ENCODE measurements around the gene CANT1.
"Not testable (repeated sequence)": the region's sequence is repeated elsewhere in the genome, so short reads cannot be mapped to it uniquely, and the experiment has no call there.

The CANT1 gene

DNA sequence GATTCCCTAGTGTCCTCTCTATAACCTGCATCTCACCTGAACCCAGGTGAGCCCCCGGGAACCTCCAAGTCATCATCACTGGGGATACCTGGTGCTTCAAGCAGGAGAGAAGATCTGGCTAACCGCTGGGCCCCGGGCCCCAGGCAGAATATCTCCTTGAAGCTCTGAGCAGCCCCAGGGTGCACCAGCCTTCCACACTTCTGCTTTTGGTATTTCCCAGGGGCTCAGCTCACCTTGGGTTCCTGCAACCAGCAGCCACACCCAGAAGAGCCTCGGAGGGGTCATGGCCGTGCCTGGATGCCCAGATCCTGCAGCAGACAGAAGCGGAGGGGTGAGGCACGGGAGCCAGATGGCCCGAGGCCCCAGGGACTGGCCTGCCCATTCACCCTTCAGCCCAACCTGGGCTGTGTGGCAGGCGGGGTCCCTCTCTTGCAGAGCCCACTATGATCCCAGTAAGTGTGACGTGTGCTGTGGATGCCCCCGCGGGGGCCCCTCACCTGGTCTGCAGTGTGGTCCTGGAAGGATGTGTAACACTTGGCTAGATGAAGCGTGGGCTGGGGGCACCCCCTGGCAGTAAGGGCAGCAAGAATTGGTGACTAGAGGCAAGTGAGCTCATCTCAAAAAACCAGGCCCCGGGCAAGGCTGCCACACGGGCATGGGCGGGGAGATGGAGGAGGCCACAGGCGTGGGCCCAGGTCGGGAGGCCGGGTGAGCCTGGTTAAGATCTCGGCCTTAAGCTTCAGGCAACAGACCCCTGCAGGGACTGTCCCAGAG, 32.5 kb downstream of the CANT1 start:
- DNase-seq (ENCODE audit: low spot score), result no peak

DNA sequence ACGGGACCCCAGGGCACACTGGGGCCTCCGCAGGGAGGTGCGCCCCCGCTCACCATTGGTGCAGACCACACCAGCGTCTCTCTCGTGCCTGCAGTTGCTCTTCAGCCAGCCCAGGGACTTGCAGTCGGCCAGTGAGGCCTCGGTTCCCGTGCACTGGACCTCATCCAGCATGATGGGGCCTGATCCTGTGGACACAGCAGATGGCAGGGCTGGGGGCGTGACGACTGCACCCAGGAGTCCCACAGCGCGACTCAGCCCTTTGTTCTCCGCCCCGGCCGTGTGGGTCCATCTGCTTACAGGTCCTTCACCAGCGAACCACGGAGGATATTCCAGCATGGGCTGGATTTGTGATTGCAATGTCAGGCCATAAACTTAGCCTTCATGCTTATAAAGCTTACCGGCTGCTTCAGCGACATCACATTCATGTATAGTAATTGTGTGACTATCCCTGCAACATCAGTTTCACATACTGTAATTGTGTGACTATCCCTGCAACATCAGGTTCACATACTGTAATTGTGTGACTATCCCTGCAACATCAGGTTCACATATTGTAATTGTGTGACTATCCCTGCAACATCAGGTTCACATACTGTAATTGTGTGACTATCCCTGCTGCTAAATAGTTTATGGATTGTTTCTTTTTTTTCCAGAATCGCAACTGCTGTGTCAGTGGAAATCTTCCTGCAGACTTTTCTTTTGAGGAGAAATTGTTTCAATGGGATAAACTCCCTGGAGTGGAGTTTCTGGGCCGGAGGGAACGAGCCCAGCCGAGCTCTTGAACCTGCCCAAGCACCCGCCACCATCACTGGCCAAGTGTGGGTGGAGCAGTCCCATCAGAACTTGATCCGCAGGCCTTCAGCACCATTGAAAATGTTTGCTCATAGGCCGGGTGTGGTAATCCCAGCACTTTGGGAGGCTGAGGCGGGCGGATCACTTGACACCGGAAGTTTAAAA, 34.7 kb downstream of the CANT1 start:
- peak; percentile 42 for DNase-seq (ENCODE audit: low spot score)

DNA sequence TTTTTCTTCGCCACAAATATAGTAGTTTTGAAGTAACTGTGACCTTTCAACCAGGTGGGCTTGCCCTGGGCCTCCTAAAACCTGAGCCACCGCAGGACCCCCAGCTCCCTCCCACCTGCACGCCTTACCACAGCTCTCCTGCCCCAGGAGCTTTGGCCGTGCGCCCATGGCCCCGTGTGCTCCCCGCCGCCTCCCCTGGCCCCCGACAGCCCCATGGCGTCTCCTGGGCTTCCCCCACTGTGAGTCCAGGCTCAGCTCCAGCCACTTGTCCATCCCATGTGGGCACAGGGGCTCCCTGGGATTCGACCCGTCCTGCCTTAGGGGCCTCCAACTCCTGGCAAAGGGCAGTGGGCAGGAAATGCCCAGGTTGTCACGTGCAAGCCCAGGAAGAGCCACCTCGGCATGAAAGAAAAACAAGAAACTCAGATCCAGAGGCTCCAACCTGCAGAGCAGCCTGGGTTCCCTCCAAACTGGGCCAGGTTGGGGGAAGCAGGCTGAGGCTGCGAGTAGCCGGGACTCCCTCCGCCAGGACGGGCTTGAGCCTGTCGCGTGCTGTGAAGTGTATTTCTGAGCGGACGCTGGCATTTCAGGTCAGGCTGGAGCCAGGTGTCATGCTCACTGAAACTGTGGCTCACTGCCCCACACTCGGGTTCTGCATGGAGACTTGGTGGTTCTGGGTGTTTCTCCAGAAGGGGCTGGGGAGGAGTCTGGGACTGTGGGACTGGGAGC, 35.6 kb downstream of the CANT1 start:
- DNase-seq (ENCODE audit: low spot score), result no peak

DNA sequence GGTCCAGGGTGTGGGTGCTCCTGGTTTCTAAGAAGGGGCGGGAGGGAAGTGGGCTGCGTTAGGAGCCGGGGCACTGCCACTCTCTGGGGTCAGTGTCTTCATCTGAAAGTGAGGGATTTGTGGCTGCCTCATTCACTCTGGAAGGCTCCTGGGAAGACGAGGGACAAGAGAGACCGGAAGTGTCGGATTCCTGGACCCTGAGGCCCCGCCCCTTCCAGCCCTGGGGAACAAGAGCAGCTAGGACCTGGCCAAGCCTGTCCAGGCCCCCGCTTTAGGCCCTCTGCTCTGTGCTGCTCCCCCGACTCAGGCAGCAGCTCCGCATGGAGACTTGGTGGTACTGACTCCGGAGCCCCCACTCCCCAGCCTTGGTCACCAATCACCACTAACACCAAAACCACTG, 36.4 kb downstream of the CANT1 start:
- no peak for DNase-seq (ENCODE audit: low spot score)

DNA sequence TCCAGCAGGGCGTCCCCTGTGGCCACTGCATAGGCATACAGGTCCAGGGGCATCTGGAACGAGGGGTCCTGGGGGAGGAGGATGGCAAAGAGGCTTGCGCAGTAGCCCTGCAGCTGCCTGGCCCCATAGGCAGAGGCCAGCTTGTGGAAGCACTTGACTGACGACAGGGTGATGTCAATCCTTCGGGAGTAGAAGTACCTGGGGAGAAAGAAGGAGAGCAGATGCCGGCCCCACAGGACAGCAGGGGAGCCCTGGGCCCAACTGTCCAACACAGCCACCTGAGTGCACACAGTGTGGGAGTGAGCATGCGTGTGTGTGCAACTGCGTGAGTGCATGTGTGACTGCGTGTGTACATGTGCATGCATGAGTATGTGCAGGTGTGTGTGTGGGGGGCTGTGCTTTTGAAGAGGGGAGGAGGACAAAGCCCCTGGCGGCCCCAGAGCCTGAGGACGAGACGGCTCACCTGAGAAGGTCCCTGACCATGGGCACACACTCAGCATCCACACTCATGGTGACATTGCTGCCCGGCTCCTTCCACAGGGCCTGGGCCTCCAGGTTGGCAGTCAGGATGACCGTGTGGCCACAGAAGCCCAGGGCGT, 37.0 kb downstream of the CANT1 start:
- DNase-seq (ENCODE audit: low spot score), result no peak

DNA sequence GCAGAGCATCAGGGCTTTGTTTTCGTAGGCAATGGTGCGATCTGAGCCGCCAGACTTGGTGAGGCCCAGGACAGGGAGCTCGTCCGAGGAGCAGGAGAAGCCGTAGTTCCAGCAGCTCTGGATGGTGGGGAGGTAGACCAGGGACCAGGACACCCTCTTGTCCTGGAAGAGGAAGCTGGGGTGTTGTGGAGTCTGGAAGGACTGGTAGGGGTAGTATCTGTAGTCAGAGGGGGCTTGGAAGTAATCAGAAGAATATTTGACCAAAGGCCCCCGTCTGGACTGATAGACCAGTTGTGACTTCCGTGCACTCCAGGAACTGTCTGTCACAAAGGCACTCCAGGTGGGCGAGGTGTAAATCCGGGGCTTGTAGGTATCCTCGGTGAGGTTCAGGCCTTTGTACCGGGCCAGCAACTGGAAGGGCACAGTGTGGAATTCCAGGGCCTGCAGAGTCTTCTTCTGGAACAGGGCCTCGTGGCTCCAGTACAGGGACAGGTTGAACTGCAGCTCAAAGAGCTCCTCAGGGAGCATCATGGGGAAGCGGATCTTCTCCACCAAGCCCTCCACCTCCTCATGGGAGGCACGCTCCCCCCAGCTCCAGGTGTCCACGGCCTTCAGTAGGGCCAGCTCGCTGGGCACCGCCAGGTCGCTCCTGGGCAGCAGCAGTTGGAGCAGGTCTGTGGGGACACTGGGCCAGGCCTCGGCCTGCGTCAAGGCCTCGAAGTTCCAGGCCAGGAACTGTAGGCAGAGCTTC, 37.6 kb downstream of the CANT1 start:
- DNase-seq (ENCODE audit: low spot score), result no peak

DNA sequence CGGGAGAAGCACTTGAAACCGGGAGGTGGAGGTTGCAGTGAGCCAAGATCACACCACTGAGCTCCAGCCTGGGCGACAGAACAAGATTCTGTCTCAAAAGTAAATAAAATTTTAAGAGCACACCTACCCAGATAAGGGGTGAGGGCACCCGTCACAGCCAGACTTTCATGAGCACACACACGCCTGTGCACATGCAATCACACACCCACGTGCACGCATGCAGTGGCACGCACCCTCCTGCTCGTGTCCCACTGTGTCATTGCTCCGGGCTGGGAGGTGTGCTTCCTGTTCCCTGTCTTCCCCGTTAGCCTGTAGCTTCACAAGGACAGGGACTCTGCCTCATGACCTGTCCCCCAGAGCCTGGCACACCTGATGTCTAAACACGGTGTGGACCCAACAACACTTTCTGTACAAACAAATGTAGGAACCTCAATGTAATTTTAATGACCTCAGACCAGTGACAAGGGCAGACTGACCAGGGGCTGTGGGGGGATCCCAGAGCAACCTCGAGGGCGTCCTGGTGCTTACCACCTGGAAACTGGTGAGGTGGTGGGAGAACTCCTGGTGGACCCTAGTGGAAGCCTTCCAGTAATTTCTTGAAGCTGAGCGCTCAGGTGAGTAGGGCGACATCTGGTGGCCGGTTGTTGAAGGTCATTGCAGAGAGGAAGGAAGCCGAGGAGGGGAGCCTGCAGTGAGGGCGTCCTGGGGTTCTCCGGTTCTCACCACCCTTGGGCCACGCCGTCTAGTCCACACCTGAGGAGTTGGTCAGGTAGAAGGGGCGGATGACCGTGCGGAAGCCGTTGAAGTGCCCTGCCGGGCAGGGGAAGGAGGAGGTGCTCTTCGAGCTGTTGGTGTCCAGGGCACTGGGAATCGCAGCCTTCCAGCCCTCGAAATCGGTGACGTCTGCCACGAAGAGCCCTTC, 38.5 kb downstream of the CANT1 start:
- DNase-seq (ENCODE audit: low spot score), result peak; percentile 78

DNA sequence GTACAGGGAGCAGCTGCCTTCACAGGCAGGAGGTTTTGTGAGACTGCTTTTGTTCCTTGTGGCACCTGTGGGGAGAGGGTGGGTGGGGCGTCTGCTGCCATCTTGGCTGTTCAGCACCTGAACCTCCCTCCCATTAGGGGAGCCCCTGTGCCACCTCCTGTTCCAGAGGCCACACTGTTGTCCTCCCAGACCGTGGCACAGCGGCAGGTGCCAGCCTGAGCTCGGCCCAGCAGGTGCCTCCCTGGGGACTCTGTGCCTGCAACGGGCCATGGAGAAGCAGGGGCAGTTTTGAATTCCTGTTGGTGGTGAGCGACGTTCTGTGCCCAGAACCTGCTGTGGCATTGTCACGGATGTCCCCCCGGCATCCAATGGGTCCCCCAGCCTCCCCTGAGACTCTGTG, 39.7 kb downstream of the CANT1 start:
- DNase-seq (ENCODE audit: low spot score), result no peak

DNA sequence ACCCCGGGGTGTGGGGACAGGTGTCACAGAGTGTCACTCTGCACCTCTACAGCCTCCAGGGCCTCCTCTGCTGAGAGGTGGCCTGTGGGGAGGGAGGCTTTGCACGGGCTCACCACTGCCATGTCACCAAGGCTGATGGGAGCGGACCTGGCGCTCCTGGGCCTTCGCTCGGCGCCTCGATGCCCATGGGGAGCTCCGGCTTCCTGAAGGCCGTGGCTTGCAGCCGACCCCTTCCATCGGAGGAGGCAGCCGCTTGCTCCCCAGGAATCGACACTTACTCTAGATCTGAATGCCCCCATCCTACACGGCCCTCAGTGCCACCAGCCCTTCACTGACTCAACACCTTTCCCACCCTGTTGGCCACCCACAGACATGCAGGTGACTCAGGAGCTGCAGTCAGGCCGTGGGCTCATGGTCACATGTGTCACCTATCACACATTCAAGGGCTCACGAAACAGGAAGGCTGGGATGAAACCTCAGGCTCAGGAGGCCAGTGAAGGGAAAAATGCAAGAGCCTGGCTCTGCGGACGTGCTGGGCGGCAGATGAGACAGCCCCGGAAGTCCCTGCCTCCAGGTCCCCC, 41.7 kb downstream of the CANT1 start:
- no peak for DNase-seq (ENCODE audit: low spot score)

DNA sequence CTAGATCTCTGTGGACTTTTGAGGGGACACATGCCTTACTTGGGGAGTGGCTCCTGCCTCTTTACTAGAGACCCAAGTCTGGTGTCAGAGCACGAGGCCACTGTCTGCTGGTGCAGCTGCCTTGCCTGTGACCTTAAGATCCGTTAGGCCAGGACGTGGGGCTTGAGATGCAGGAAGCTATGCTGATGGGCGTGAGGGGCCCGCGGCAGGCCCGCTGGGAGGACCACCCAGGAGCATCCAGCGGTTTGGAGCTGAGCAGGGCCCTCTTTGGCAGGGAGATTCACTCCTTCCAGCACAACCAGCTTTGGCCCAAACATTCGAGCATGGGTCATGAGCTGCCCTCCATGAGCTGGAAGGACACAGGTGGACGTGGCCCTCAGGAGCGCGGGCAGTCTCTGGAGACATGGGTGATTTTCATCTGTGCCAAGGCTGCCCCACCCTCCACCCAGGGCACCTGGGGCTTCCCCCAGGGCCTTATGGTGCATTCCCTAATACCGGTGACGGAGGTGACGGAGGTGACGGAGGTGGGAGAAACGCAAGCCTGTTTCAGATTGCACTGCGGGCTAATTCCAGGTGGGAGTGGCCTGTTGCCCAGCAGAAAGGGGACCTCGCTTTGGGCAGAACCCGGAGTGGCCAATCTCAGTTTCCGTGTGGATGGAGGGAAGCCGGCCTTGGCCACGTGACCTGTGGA, 42.5 kb downstream of the CANT1 start:
- DNase-seq (ENCODE audit: low spot score), result no peak

DNA sequence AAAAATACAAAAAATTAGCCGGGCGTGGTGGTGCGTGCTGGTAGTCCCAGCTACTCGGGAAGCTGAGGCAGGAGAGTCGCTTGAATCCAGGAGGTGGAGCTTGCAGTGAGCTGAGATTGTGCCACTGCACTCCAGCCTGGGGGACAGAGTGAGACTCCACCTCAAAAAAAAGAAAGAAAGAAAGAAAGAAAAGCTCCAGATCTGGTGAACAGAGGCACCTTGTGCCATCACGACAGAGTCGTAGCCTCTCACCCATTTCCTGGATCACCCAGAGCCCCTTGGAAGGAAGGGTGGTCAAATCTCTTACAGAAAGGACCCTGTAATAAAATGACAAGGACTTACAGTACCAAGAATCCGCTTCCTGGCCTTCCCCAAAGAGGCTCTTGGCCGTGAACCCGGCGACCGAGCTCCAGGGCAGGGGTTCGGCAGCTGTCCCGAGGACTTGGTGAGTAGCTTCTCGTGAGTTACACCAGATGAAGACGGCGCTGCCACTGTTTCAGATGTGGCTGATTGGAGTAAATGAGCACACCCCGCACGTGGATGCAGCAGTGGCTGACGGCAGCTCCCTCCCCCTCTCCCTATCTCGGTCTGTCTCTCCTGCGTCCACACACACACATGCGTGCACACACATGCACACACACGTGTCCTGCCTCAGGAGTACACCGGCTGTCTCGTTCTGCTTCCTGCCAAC, 43.3 kb downstream of the CANT1 start:
- DNase-seq (ENCODE audit: low spot score), result no peak

DNA sequence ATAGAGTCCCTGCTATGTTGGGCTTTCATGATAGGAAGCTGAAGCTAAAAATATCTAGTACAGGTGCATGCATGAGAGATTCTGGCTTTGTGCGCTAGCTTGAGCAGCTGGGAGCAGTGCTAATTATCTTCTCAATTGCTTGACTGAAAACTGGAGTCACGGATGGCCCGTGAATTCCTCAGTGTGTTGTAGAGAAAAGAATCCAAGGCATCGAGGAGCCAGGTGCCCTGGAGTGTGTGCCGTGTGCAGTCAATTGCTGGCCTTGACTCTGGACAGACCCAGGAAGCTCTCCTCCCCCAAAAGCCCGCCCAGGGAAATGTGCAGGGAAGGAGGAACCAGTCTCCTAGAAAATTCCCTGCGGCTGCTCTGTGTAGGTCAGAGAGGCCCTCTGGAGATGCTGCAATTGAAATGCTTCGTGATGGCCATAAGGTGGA, 44.1 kb downstream of the CANT1 start:
- DNase-seq (ENCODE audit: low spot score), result no peak

DNA sequence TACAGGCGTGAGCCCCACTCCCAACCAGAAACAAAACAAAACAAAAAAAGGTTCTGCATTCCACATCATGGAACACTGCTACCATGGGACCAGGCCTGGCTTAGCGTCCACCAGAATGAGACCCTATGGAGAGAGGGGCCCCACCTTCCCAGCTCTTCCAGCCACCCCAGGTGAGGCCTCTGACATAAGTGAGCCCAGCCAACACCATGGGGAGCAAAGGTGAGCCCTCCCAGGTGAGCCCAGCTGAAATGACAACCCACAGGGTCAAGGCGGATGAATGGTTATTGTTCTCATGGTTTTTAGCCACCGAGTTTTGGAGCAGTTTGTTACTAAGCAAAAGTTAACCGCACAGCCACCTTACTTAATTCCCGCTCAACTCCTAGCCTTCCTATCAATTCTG, 46.2 kb downstream of the CANT1 start:
- DNase-seq (ENCODE audit: low spot score), result no peak

DNA sequence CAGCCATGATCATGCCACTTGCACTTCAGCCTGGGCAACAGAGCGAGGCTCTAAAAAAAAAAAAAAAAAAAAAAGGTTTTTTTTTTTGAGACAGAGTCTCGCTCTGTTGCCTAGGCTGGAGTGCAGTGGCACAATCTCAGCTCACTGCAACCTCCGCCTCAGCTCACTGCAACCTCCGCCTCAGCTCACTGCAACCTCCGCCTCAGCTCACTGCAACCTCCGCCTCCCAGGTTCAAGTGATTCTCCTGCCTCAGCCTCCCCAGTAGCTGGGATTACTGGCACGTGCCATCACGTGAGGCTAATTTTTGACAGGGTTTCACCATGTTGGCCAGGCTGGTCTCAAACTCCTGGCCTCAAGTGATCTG, 46.6 kb downstream of the CANT1 start:
- DNase-seq (ENCODE audit: low spot score), result not testable (repeated sequence)

DNA sequence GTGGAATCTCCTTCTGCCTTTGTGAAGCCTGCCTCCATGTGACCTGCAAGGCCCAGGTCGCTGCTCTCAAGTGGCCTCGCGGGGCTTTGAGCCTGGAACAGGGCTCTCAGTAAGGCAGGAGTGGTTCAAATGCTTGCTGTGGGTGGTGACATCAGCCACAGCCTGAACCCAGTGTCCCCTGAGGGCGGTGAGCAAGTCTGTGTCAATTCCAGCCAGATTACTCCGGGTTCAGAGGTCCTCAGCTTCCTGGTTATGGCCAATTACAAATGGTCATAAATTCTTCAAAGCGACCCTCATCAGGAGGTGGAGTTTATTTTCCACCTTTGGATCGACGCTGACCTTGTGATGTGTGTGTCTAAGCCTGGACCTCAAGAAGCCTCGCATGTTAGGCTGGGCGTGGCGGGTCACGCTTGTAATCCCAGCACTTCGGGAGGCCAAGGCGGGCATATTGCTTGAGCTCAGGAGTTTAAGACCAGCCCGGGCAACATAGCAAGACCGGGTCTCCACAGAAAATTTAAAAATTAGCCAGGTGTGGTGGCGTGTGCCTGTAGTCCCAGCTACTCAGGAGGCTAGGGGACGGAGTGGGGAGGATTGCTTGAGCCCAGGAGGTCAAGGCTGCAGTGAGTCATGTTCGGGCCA, 47.1 kb downstream of the CANT1 start:
- DNase-seq (ENCODE audit: low spot score), result no peak

DNA sequence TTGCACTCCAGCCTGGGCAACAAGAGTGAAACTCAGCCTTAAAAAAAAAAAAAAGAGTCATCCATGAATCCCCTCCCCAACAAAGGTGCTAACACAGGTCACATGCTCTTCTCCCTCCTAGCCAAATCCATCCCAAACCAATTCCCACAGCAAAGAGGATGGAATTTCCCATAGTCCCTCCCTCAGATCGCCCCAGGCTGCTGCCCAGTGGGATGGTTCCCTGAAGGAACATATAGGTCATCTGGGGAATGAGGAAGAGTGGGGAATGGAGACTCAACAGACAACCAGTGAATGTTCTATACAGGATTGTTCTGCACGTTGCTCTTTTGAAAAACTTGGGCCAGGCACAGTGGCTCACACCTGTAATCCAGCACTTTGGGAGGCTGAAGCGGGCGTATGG, 48.0 kb downstream of the CANT1 start:
- DNase-seq (ENCODE audit: low spot score), result no peak

DNA sequence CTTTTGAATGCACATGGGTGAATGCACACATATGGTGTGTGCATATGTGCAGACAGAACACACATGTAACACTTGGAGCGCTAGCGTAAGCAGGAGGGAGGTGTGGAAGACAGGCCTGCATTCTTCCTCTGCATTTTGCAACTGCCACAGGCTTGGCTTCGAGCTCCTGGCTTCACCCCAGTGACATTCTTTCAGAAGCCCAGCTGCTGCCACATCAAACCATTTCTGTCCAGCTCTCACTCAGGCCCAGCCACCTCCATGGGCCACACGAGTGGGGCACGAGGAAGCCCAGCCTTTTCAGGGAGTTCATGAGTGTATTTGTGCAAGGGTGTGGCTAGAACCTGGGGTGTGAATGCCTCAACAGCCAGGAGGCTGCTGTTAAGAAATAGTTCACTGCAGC, 48.6 kb downstream of the CANT1 start:
- no peak for DNase-seq (ENCODE audit: low spot score)

DNA sequence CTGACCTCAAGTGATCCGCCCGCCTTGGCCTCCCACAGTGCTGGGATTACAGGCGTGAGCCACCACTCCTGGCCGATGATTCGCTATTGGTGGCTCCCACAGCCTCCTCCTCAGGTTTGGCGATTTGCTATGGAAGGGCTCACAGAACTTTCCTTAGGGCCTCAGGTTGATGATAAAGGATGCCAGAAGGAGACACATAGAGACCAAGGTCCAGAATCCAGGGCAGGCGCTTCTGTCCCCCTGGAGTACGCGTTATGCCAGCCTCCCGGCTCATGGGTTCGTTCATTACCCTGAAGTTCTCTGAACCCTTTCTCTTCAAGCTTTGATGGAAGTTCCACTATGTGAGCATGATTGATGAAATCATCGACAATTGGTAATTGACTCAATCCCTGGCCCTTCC, 49.8 kb downstream of the CANT1 start:
- no peak for DNase-seq (ENCODE audit: low spot score)

Data from pons (tissue), 1 donor.